ENCODE results near the gene MED20.
A peak's percentile ranks its signal among the peaks of the same experiment; 100 is the strongest.
"Not testable (repeated sequence)": the region's sequence is repeated elsewhere in the genome, so short reads cannot be mapped to it uniquely, and the experiment has no call there.

Gene MED20

GRCh38 chr6:41957117-41957516 is 36.2 kb upstream of the MED20 start:
- Mint-ChIP-seq H3K36me3 (ENCODE audit: low read depth) (no peaks in the 10 kb centered on the region), H3K4me1 (no peaks in the 10 kb centered on the region), H3K27ac (no peak overlapping the region), H3K9me3 (no peaks in the 10 kb centered on the region), H3K27me3 (ENCODE audit: low read depth) (no peaks in the 10 kb centered on the region), H3K4me3 (no peak overlapping the region)
- no peak for TF ChIP-seq CTCF (IDR thresholded peaks at IDR 0.05; ENCODE audit: unreplicated experiment in 3 of 3)

- no peaks in the 10 kb centered on the region for H3K9me3 Mint-ChIP-seq
- H3K27ac Mint-ChIP-seq: no peak overlapping the region
- H3K36me3 Mint-ChIP-seq (ENCODE audit: low read depth): no peaks in the 10 kb centered on the region
- no peak overlapping the region for H3K4me3 Mint-ChIP-seq
- no peak for TF ChIP-seq CTCF (IDR thresholded peaks at IDR 0.05; ENCODE audit: unreplicated experiment in 3 of 3)
- H3K4me1 Mint-ChIP-seq: no peaks in the 10 kb centered on the region
- no peaks in the 10 kb centered on the region for H3K27me3 Mint-ChIP-seq (ENCODE audit: low read depth)
These were observed 34.5 kb upstream of the MED20 start for GRCh38 chr6:41955412-41955811.

- Mint-ChIP-seq H3K27ac (no peak overlapping the region), H3K27me3 (ENCODE audit: low read depth) (no peaks in the 10 kb centered on the region), H3K36me3 (ENCODE audit: low read depth) (no peaks in the 10 kb centered on the region), H3K9me3 (no peaks in the 10 kb centered on the region), H3K4me1 (no peaks in the 10 kb centered on the region), H3K4me3 (no peak overlapping the region)
- TF ChIP-seq CTCF (IDR thresholded peaks at IDR 0.05; ENCODE audit: unreplicated experiment in 3 of 3): no peak
These were observed 33.7 kb upstream of the MED20 start for GRCh38 chr6:41954668-41955067.

GRCh38 chr6:41947581-41948220 is 26.8 kb upstream of the MED20 start:
- Mint-ChIP-seq H3K27ac (no peak overlapping the region), H3K27me3 (ENCODE audit: low read depth) (no peaks in the 10 kb centered on the region), H3K4me1 (no peaks in the 10 kb centered on the region), H3K4me3 (no peak overlapping the region), H3K36me3 (ENCODE audit: low read depth) (no peaks in the 10 kb centered on the region), H3K9me3 (no peaks in the 10 kb centered on the region)
- TF ChIP-seq CTCF (IDR thresholded peaks at IDR 0.05; ENCODE audit: unreplicated experiment in 3 of 3): no peak

GRCh38 chr6:41943456-41943855 is 22.5 kb upstream of the MED20 start:
- Mint-ChIP-seq H3K9me3 (no peaks in the 10 kb centered on the region), H3K4me1 (peaks cover 26% of the 10 kb centered on the region), H3K27me3 (ENCODE audit: low read depth) (no peaks in the 10 kb centered on the region), H3K36me3 (ENCODE audit: low read depth) (no peaks in the 10 kb centered on the region), H3K27ac (no peak overlapping the region), H3K4me3 (peak overlapping the region in 2 of 3 experiments; percentile 28 to 53)
- TF ChIP-seq CTCF (IDR thresholded peaks at IDR 0.05; ENCODE audit: unreplicated experiment in 3 of 3): no peak

GRCh38 chr6:41942882-41943281 is 21.9 kb upstream of the MED20 start:
- H3K9me3 Mint-ChIP-seq; H3K4me3 Mint-ChIP-seq; H3K36me3 Mint-ChIP-seq (ENCODE audit: low read depth); H3K27ac Mint-ChIP-seq; H3K27me3 Mint-ChIP-seq (ENCODE audit: low read depth): not testable (repeated sequence)
- H3K4me1 Mint-ChIP-seq: peaks cover 31% of the 10 kb centered on the region
